ENCODE results near the gene INSR. TPM values are rescaled to one million over a fixed set of nuclear protein-coding genes. Genes with fewer than 3 reads are reported as not detected.

The INSR gene
- total and polyA plus RNA-seq, 2 of the 8 experiments (the other 6 are each of a cell fraction or from before 2014, with no cell fraction given): 13.1 to 48.7 TPM

GRCh38 chr19:7177926-7178325 is 116.3 kb downstream of the INSR start:
- DNase-seq (ENCODE audit: low read depth in 1 of 2, low spot score in 2 of 2) (no peak), FAIRE-seq (no peak)
- Histone ChIP-seq H3K79me1 (ENCODE audit: low read depth, low read length) (no peaks in the 10 kb centered on the region; the same call in 1 of the 2 replicates), H3K4me2 (ENCODE audit: insufficient read depth in 1 of 2, low read depth in 2 of 2, low read length in 2 of 2) (no peak overlapping the region), H3K4me3 (ENCODE audit: extremely low read depth in 1 of 4, insufficient read depth in 2 of 4, low read depth in 3 of 4, low read length in 4 of 4) (no peak overlapping the region), H2BK5ac (ENCODE audit: low read depth, low read length) (no peak overlapping the region), H2BK120ac (replicated peaks; ENCODE audit: low read depth, low read length) (no peak overlapping the region), H3K9me3 (ENCODE audit: insufficient read depth in 2 of 2, low read depth in 1 of 2, low read length in 1 of 2) (no peaks in the 10 kb centered on the region), H3K9ac (replicated peaks in 1 of 4; ENCODE audit: extremely low read depth in 1 of 4, low read depth in 3 of 4, low read length in 3 of 4) (no peak overlapping the region), H3K23ac (ENCODE audit: insufficient read length) (no peak overlapping the region), H4K20me1 (replicated peaks in 1 of 2; ENCODE audit: control insufficient read depth in 1 of 2, insufficient read depth in 2 of 2, low read length in 2 of 2) (no peaks in the 10 kb centered on the region), H2BK12ac (ENCODE audit: low read depth, low read length) (no peak overlapping the region), H3K27ac (ENCODE audit: low read depth, low read length) (peak overlapping the region; percentile 45; the same call in 1 of the 2 replicates), H3K4me1 (replicated peaks in 1 of 4; ENCODE audit: control insufficient read depth in 3 of 4, insufficient read depth in 4 of 4, low read length in 3 of 4) (no peaks in the 10 kb centered on the region), H3K4ac (replicated peaks; ENCODE audit: insufficient read length, low read depth, low read length) (no peak overlapping the region), H4K91ac (replicated peaks; ENCODE audit: insufficient read length, low read length) (no peak overlapping the region), H3K36me3 (ENCODE audit: control insufficient read depth in 2 of 4, insufficient read depth in 4 of 4, low read length in 3 of 4) (no peaks in the 10 kb centered on the region; a peak in 1 of 8 replicates), H3K79me2 (ENCODE audit: control insufficient read depth in 1 of 2, insufficient read depth in 2 of 2, low read length in 2 of 2) (no peaks in the 10 kb centered on the region; a peak in 1 of 4 replicates), H3K27me3 (replicated peaks in 1 of 4; ENCODE audit: control insufficient read depth in 3 of 4, extremely low read depth in 1 of 4, insufficient read depth in 3 of 4, low read length in 3 of 4) (no peaks in the 10 kb centered on the region), H3K23me2 (ENCODE audit: low read depth, low read length) (no peaks in the 10 kb centered on the region; the same call in 1 of the 2 replicates), H3K14ac (ENCODE audit: insufficient read length) (no peak overlapping the region), H2AFZ (ENCODE audit: low read length) (no peak overlapping the region), H2BK15ac (ENCODE audit: low read length) (no peak overlapping the region), H4K5ac (ENCODE audit: insufficient read length, low read depth, low read length) (no peak overlapping the region), H2BK20ac (ENCODE audit: low read length) (no peak overlapping the region), H3K18ac (ENCODE audit: extremely low read depth, low read length) (no peak overlapping the region), H4K8ac (ENCODE audit: extremely low read depth, insufficient read depth, low read length) (no peak overlapping the region), H3K56ac (replicated peaks; ENCODE audit: insufficient read length, low read depth, low read length) (no peak overlapping the region), H2AK5ac (ENCODE audit: low read depth, low read length) (no peak overlapping the region)
- POLR2A ChIA-PET (ENCODE audit: partially characterized antibody): no interaction called here
- TF ChIP-seq EGR1 (IDR thresholded peaks at IDR 0.05; ENCODE audit: borderline replicate concordance, low read depth, low read length): no peak
- no peak for TF ChIP-seq BACH1 (IDR thresholded peaks at IDR 0.05; ENCODE audit: low read length)
- CTCF ChIA-PET (ENCODE audit: partially characterized antibody): interaction anchor here (1.2 to 1.4 kb wide), 3 partner anchors 23 to 75 kb away, joined by 4 to 6 read pairs (median 4); no protein-coding TSS in a partner anchor
- WGBS, 2 experiments (ENCODE audit: extremely low coverage in 1 of 2, insufficient coverage in 1 of 2, insufficient read length in 1 of 2, insufficient replicate concordance in 2 of 2, low coverage in 1 of 2, low lambda C conversion rate in 2 of 2, missing lambda C conversion rate in 1 of 2): 89% methylated on average over 7 of the region's 7 CpGs; no CpG with 5 or more reads in 1 of the 2 experiments

Measured in H1 (cell line).